Endothelial cell (in vitro differentiated cells): ENCODE measurements around the gene CHAF1B. TPM values are rescaled to one million over a fixed set of nuclear protein-coding genes. Genes with fewer than 3 reads are reported as not detected.

Source experiments
- DNase-seq: peaks from one replicate; pipeline ENCODE4 v3.0.0; 2021; ENCODE audit warnings: low spot score
- H3K27ac Mint-ChIP-seq: one replicate; pipeline ENCODE4 v1.8.0; 2021; ENCODE audit warnings: mixed read lengths, inconsistent platforms; ENCODE audit not compliant: unreplicated experiment
- H3K27me3 Mint-ChIP-seq: one replicate; pipeline ENCODE4 v1.8.0; 2021; ENCODE audit warnings: mild to moderate bottlenecking, moderate library complexity, mixed read lengths, inconsistent platforms; ENCODE audit not compliant: unreplicated experiment
- H3K36me3 Mint-ChIP-seq: one replicate; pipeline ENCODE4 v1.8.0; 2021; ENCODE audit warnings: mild to moderate bottlenecking, low read depth, mixed read lengths, inconsistent platforms; ENCODE audit not compliant: unreplicated experiment
- H3K4me1 Mint-ChIP-seq: one replicate; pipeline ENCODE4 v1.8.0; 2021; ENCODE audit warnings: mild to moderate bottlenecking, mixed read lengths, inconsistent platforms; ENCODE audit not compliant: unreplicated experiment
- H3K4me3 Mint-ChIP-seq: one replicate; pipeline ENCODE4 v1.8.0; 2021; ENCODE audit warnings: mild to moderate bottlenecking, mixed read lengths, inconsistent platforms; ENCODE audit not compliant: unreplicated experiment
- H3K9me3 Mint-ChIP-seq: one replicate; pipeline ENCODE4 v1.8.0; 2021; ENCODE audit warnings: mixed read lengths, inconsistent platforms; ENCODE audit not compliant: unreplicated experiment
- CTCF ChIP-seq: fragments of 200-600 bp; sonication (generic); IDR thresholded peaks from one replicate; pipeline ENCODE4 v1.5.0; 2021; ENCODE audit warnings: antibody characterized with exemption; ENCODE audit not compliant: unreplicated experiment
- total RNA-seq: library from RNA; stranded (reverse); fragmentation: NEBNext Ultra II Directional; extraction: Animal tissue kit (Norgen Biotek cat#: 25700); gene quantifications from one replicate; pipeline ENCODE4 v1.2.1, GENCODE V29; 2021; ENCODE audit not compliant: unreplicated experiment

Gene CHAF1B
- total RNA-seq, 1 donor from 2014 or later = 6.2 TPM

GRCh38 chr21:36451506-36451905, 66.3 kb downstream of the CHAF1B start:
- Mint-ChIP-seq H3K27ac (no peak overlapping the region), H3K4me3 (no peak overlapping the region), H3K9me3 (no peaks in the 10 kb centered on the region), H3K4me1 (peaks cover 24% of the 10 kb centered on the region), H3K36me3 (peaks cover 10% of the 10 kb centered on the region), H3K27me3 (peaks cover 2% of the 10 kb centered on the region)
- TF ChIP-seq CTCF = no peak
- no peak for DNase-seq

- H3K4me1 Mint-ChIP-seq = peaks cover 32% of the 10 kb centered on the region
- no peak for TF ChIP-seq CTCF
- no peak overlapping the region for H3K4me3 Mint-ChIP-seq
- DNase-seq = no peak
- no peak overlapping the region for H3K27ac Mint-ChIP-seq
- H3K27me3 Mint-ChIP-seq = peaks cover 2% of the 10 kb centered on the region
- H3K9me3 Mint-ChIP-seq = no peaks in the 10 kb centered on the region
- peaks cover 4% of the 10 kb centered on the region for H3K36me3 Mint-ChIP-seq
Observed at GRCh38 chr21:36452281-36452825, 67.2 kb downstream of the CHAF1B start.

GRCh38 chr21:36454093-36454531, 68.9 kb downstream of the CHAF1B start:
- peaks cover 4% of the 10 kb centered on the region for H3K36me3 Mint-ChIP-seq
- H3K27me3 Mint-ChIP-seq = peaks cover 2% of the 10 kb centered on the region
- H3K27ac Mint-ChIP-seq = no peak overlapping the region
- no peak overlapping the region for H3K4me3 Mint-ChIP-seq
- no peak for DNase-seq
- H3K9me3 Mint-ChIP-seq = no peaks in the 10 kb centered on the region
- TF ChIP-seq CTCF = no peak
- peaks cover 35% of the 10 kb centered on the region for H3K4me1 Mint-ChIP-seq

- Mint-ChIP-seq H3K4me3 (no peak overlapping the region), H3K27ac (peak overlapping the region; percentile 79), H3K9me3 (no peaks in the 10 kb centered on the region), H3K27me3 (peaks cover 2% of the 10 kb centered on the region), H3K36me3 (peaks cover 4% of the 10 kb centered on the region), H3K4me1 (peaks cover 35% of the 10 kb centered on the region)
- no peak for TF ChIP-seq CTCF
- DNase-seq = no peak
Observed at GRCh38 chr21:36454706-36455105, 69.5 kb downstream of the CHAF1B start.

- Mint-ChIP-seq H3K27ac (peak overlapping the region; percentile 76), H3K4me3 (no peak overlapping the region), H3K27me3 (peaks cover 11% of the 10 kb centered on the region), H3K36me3 (no peaks in the 10 kb centered on the region), H3K4me1 (peaks cover 49% of the 10 kb centered on the region), H3K9me3 (no peaks in the 10 kb centered on the region)
- peak; percentile 43 for DNase-seq
- TF ChIP-seq CTCF = no peak
Observed at GRCh38 chr21:36456729-36457414, 71.7 kb downstream of the CHAF1B start.
